Cardiac muscle cell (in vitro differentiated cells and primary cell): Measurements from ENCODE around the gene CCDC6. TPM values are rescaled to one million over a fixed set of nuclear protein-coding genes. Genes with fewer than 3 reads are reported as not detected.
A peak's percentile ranks its signal among the peaks of the same experiment; 100 is the strongest.
"Not testable (repeated sequence)": the region's sequence is repeated elsewhere in the genome, so short reads cannot be mapped to it uniquely, and the experiment has no call there.

ENCODE experiments used
- DNase-seq, 2 donors: peaks; one replicate each; pipeline versions ENCODE4 v3.0.0 to v3.0.0-alpha.2; 2010 to 2017; ENCODE audit warnings: low read depth in 1 of 2, low spot score in 1 of 2
- H3K27ac ChIP-seq: fragments of 200-600 bp; sonication (generic); 2 replicates; pipeline ENCODE4 v1.5.1; 2016
- H3K27me3 ChIP-seq: fragments of 200-600 bp; sonication (generic); 2 replicates; pipeline ENCODE4 v1.6.0; 2016; ENCODE audit warnings: control low read depth
- H3K36me3 ChIP-seq: fragments of 200-600 bp; sonication (generic); 2 replicates; pipeline ENCODE4 v1.5.1; 2016; ENCODE audit warnings: control low read depth
- H3K4me1 ChIP-seq: fragments of 200-600 bp; sonication (generic); 2 replicates; pipeline ENCODE4 v1.8.1; 2017; ENCODE audit warnings: low read depth, mild to moderate bottlenecking, mixed run types
- H3K4me3 ChIP-seq: fragments of 200-600 bp; sonication (generic); 2 replicates; pipeline ENCODE4 v1.5.1; 2016; ENCODE audit warnings: mild to moderate bottlenecking
- H3K9me3 ChIP-seq: fragments of 200-600 bp; sonication (generic); 2 replicates; pipeline ENCODE4 v1.5.1; 2017; ENCODE audit warnings: low read depth, mild to moderate bottlenecking, control low read depth
- polyA plus RNA-seq: library from polyadenylated mRNA; unstranded; fragments of >200 nt; fragmentation: Nextera tagmentation; extraction: Ambion mirVana; gene quantifications from 2 replicates; pipeline ENCODE4 v1.2.1, GENCODE V29; 2016
- total RNA-seq: library from RNA; depleted of rRNA; stranded (reverse); fragments of >200 nt; gene quantifications from 2 replicates; pipeline ENCODE4 v1.2.3, GENCODE V29; 2016
- TF ChIP-seq, protein P1 (sequence below): IDR thresholded peaks from 2 replicates; pipeline ENCODE4 v1.5.1; 2012; ENCODE audit warnings: low read depth, mild to moderate bottlenecking, low read length

CCDC6 gene
- total RNA-seq: 15.8 and 22.2 TPM in 2 replicates
- 11.0 and 14.5 TPM in 2 replicates for polyA plus RNA-seq

DNA sequence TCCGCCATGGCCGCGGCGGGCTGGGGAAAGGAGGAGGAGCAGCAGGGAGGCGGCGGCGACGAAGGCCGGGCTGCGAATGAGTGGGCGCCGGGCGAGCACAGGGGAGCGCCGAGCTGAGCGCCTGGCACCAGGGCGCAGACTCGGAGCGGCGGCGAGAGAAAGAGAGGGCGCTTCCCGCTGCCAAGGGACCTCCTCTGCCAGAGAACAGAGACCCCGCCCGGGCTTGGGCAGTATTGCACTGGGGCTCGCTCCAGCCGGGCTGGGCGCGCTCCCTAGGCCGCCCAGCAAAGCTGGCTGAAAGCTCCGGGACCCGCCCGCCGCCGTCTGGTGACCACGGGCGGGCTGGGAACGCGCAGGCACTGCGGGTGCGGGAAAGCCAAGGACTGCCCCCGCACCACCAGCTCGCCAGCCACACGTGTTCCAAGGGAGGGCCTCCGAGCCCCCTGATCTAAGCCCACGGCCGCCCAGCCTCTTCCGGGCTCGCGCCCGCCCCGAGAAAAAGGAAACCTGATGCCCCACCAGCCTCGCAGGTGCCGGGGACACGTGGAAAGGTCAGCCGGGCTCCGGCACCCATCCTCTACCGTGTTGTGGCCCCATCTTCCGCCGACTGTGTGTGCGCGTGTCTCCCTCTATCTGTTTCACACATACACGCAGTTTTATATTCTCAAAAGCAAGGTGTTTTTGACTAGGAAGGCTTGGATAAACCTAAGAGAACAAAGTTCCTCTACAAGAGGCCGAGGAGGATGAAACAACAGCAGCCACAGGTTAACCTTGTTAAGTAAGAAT lies at the start of gene CCDC6:
Gene CCDC6 (minus strand): TSS at position 140 of the 786 bp plus-strand sequence. CDS start 132 bp downstream, at position 8.
- H3K27me3 ChIP-seq: no peaks in the 10 kb centered on the region
- TF ChIP-seq, protein P1, sequence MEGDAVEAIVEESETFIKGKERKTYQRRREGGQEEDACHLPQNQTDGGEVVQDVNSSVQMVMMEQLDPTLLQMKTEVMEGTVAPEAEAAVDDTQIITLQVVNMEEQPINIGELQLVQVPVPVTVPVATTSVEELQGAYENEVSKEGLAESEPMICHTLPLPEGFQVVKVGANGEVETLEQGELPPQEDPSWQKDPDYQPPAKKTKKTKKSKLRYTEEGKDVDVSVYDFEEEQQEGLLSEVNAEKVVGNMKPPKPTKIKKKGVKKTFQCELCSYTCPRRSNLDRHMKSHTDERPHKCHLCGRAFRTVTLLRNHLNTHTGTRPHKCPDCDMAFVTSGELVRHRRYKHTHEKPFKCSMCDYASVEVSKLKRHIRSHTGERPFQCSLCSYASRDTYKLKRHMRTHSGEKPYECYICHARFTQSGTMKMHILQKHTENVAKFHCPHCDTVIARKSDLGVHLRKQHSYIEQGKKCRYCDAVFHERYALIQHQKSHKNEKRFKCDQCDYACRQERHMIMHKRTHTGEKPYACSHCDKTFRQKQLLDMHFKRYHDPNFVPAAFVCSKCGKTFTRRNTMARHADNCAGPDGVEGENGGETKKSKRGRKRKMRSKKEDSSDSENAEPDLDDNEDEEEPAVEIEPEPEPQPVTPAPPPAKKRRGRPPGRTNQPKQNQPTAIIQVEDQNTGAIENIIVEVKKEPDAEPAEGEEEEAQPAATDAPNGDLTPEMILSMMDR: peak; percentile 59

DNA sequence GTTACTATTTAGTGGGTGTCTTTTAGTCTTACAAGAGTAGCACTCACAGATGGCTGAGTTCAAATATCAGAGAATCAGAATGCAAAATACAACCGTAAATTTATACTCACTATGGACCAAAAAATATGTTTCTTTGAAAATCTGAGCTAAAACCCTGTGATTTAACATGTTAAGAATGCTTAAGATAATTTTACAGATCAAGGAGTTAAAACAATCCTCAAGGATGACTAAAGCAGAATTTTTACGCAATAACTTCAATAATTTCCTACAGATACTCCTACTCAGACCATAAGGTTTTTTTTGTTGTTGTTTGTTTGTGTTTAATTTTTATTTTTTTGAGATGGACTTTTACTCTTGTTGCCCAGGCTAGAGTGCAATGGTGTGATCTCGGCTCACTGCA lies 47.9 kb upstream of the CCDC6 start:
- DNase-seq: peak in 1 of 2 donors; percentile 29
- H3K36me3 ChIP-seq: no peaks in the 10 kb centered on the region
- H3K27me3 ChIP-seq: no peaks in the 10 kb centered on the region
- H3K9me3 ChIP-seq: peaks cover 3% of the 10 kb centered on the region
- H3K27ac ChIP-seq: no peak overlapping the region
- no peak overlapping the region for H3K4me3 ChIP-seq
- H3K4me1 ChIP-seq: no peaks in the 10 kb centered on the region
- TF ChIP-seq, protein P1: no peak

More for the DNA sequence above, at the start of gene CCDC6:
- H3K4me3 ChIP-seq: peak within 1 kb of the TSS; percentile 93
- H3K27ac ChIP-seq: peak within 1 kb of the TSS; percentile 89
- H3K9me3 ChIP-seq: no peaks in the 10 kb centered on the region
- DNase-seq: peak; percentile 95 to 97
- H3K4me1 ChIP-seq: peaks cover 27% of the 10 kb centered on the region
- H3K36me3 ChIP-seq: no peaks in the 10 kb centered on the region

DNA sequence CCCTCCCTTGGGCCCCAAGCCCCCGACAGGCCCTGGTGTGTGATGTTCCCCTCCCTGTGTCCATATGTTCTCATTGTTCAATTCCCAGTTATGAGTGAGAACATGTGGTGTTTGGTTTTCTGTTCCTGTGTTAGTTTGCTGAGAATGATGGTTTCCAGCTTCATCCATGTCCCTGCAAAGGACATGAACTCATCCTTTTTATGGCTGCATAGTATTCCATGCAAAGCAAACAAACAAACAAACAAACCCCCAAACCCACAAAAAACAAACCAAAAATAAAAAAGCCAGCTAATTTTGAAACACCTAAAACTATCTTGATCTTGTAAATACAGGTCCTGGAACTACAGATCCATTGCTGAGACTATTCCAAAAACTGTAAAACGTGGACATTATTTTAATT lies 47.4 kb upstream of the CCDC6 start:
- H3K4me3 ChIP-seq, H3K4me1 ChIP-seq, DNase-seq, H3K36me3 ChIP-seq, H3K27ac ChIP-seq, H3K27me3 ChIP-seq, H3K9me3 ChIP-seq: not testable (repeated sequence)

DNA sequence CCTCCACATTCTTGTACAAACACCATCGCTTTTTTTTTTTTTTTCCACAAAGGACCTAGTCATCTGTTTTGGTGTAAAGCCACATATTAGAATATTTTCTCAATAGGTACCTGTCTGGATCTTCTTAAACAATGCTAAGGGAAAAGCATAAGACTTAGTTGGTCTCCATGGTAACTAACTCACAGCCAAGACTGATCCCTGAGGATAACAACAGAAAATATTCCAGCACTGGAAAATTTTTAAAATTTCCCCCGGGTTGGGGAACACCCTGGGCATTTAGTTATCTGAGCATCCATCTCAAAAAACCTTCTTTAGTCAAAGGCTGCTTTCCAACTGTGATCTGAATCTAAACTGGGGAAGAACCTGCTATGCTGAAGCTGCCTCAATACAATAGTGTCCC lies 43.7 kb upstream of the CCDC6 start:
- H3K9me3 ChIP-seq: peaks cover 3% of the 10 kb centered on the region
- no peak for DNase-seq
- H3K27me3 ChIP-seq: no peaks in the 10 kb centered on the region
- TF ChIP-seq, protein P1: no peak
- H3K36me3 ChIP-seq: no peaks in the 10 kb centered on the region
- no peak overlapping the region for H3K27ac ChIP-seq
- no peak overlapping the region for H3K4me3 ChIP-seq
- H3K4me1 ChIP-seq: no peaks in the 10 kb centered on the region

DNA sequence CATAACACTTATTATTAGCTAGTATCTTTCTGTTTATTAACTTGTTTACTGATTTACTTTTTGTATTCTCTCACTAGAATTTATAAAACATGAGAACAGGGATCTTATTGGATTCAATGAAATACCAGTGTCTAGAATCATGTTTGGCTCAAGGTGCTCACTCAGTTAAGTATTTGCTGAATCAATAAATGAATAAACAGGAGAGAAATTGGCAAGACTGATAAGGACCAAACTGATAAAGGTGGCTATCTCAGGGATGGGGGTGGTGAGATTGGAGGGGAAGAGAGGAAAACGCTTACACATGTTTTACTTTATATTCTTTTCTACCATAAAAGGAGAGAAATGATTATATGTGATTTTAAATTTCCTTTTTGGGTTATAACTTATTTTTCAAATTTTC lies 43.3 kb upstream of the CCDC6 start:
- no peak for DNase-seq
- no peak overlapping the region for H3K4me3 ChIP-seq
- TF ChIP-seq, protein P1: no peak

DNA sequence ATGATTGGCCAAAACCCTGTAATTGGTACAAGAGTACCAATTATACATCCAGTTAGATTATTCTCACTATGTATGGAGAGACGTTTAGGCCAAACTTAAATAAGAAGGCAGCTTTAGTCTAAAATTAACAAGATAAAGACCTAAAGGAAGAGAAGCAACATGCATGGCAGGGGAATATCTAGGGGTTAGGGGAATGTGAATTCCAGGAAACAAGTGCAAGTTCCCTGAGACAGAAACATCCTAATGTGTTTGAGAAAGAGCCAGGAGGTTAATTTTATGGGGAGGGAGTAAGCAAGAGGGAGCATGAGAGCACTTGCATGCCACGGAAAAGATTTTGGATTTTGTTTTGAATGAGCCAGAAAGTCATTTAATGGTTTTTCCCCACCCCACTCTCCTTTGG lies 39.6 kb upstream of the CCDC6 start:
- H3K36me3 ChIP-seq: no peaks in the 10 kb centered on the region
- no peaks in the 10 kb centered on the region for H3K4me1 ChIP-seq
- H3K9me3 ChIP-seq: no peaks in the 10 kb centered on the region
- DNase-seq: no peak
- no peak overlapping the region for H3K4me3 ChIP-seq
- no peaks in the 10 kb centered on the region for H3K27me3 ChIP-seq
- TF ChIP-seq, protein P1: no peak
- no peak overlapping the region for H3K27ac ChIP-seq

More for the DNA sequence above, 43.3 kb upstream of the CCDC6 start:
- Histone ChIP-seq H3K9me3 (peaks cover 3% of the 10 kb centered on the region), H3K36me3 (no peaks in the 10 kb centered on the region), H3K27me3 (no peaks in the 10 kb centered on the region), H3K4me1 (no peaks in the 10 kb centered on the region), H3K27ac (no peak overlapping the region)
